GM19328 (cell line): ENCODE results near the gene NT5DC2.

Experiments
- ATAC-seq: cut with Tn5 transposase; IDR thresholded peaks from one replicate; pipeline ENCODE4 v1.9.1; 2021; ENCODE audit warnings: mild to moderate bottlenecking, moderate library complexity; ENCODE audit not compliant: unreplicated experiment

The NT5DC2 gene

GRCh38 chr3:52490035-52490938 is 43.4 kb downstream of the NT5DC2 start:
- no peak for ATAC-seq

GRCh38 chr3:52489453-52489852 is 44.2 kb downstream of the NT5DC2 start:
- no peak for ATAC-seq

- ATAC-seq, result no peak
Measured at GRCh38 chr3:52488746-52489145, 44.9 kb downstream of the NT5DC2 start.

- no peak for ATAC-seq
Measured at GRCh38 chr3:52487788-52488691, 45.6 kb downstream of the NT5DC2 start.

- ATAC-seq, result no peak
Measured at GRCh38 chr3:52487050-52487787, 46.4 kb downstream of the NT5DC2 start.

- no peak for ATAC-seq
Measured at GRCh38 chr3:52484680-52485461, 48.8 kb downstream of the NT5DC2 start.

GRCh38 chr3:52483577-52484381 is 49.9 kb downstream of the NT5DC2 start:
- no peak for ATAC-seq

- no peak for ATAC-seq
Measured at GRCh38 chr3:52483081-52483480, 50.6 kb downstream of the NT5DC2 start.

GRCh38 chr3:52481819-52482521 is 51.7 kb downstream of the NT5DC2 start:
- ATAC-seq, result no peak

GRCh38 chr3:52480768-52481715 is 52.6 kb downstream of the NT5DC2 start:
- no peak for ATAC-seq

- no peak for ATAC-seq
Measured at GRCh38 chr3:52479877-52480575, 53.6 kb downstream of the NT5DC2 start.

GRCh38 chr3:52479037-52479876 is 54.4 kb downstream of the NT5DC2 start:
- ATAC-seq, result no peak

GRCh38 chr3:52477796-52478095 is 55.9 kb downstream of the NT5DC2 start:
- ATAC-seq, result no peak

GRCh38 chr3:52477076-52477795 is 56.4 kb downstream of the NT5DC2 start:
- ATAC-seq, result no peak
